GM18907 (cell line): ENCODE data around the gene TLN1.

ENCODE experiments used
- ATAC-seq: cut with Tn5 transposase; IDR thresholded peaks from one replicate; pipeline ENCODE4 v1.9.1; 2021; ENCODE audit warnings: mild to moderate bottlenecking, moderate library complexity; ENCODE audit not compliant: unreplicated experiment

TLN1 gene

GRCh38 chr9:35669331-35670145 lies 62.5 kb downstream of the TLN1 start:
- no peak for ATAC-seq

DNA sequence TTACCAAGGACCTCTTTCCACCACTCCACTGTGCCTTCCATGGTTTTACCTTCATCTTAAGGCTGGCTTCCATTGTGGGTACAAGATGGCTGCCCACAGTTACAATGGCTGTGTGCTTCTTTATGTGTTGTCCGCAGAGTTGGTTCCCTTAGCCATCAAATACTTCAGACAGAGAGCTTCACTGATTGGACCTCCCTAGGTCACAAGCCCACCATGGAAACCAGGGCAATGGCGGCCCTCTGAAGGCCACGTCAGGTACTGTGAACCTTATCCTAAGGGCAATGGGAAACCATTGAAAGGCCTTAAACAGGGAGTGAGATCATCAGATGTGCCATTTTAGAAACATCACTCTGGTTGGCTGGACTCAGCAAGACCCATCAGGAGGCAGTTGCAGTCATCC lies 64.1 kb downstream of the TLN1 start:
- no peak for ATAC-seq

- ATAC-seq = no peak
Measured at GRCh38 chr9:35666549-35666948, 65.4 kb downstream of the TLN1 start.

GRCh38 chr9:35666045-35666444 lies 66.0 kb downstream of the TLN1 start:
- ATAC-seq = no peak

DNA sequence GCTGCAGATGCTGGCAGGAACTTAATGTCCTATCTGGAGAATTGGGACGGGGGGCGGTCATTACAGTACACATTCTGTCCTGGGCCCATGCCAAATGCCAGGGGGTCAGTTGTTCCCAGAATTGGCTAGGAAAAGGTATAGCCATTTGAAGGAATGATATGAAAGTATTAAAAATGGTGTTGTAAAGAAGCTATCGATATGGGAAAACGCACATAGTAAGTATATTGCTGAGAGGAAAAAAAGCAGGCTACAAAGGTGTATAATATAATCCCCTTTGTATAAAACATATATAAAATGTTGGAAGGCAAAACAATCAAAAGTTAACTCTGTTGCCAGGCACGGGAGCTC lies 66.5 kb downstream of the TLN1 start:
- ATAC-seq = no peak

DNA sequence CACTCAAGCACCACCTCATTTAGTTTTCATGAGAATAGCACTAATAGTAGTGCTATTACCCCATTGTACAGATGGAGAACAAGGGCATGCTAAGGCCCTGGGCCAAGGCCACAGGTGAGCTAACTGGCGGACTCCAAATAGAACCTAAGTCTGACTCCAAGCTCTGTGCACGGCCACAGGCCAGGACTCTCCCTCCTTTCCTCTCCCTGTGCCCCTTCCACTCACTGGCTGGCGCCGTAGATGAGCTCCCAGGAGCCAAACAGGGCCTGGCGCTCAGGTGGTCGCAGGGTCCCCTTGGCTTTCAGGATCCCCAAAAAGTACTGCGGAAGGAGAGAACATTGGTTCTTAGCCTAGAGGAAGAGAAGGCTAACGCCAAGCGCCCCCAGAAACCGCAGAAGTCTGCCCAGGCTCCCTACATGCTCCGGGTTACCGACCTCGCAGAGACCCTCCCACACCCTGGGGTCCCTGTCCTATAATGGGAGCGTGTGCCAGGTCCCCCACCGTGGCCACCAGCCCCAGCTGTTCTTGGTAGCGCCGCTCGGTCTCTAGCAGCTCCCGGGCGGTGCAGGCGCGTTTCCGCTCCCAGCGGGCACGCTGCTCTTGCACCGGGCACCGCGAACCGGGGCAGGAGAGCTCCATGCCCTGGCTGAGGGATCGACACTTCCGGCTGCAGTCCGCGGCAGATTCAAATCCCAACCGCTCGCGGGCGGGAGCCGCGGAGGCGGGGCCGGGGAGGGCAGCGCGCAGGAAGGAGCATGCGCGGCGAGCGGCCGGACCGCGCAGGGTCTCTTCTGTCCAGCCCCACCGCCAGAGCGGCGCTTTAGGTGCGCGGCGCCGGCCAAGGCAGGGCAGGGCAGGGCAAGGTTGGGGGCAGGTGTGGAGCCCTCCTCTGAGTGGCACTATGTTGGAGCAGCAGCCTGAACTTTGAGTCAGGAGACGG lies 67.2 kb downstream of the TLN1 start, which contains the start of gene ARHGEF39:
Gene ARHGEF39, minus strand, starts transcription at position 665 of the 940 bp plus-strand sequence. Its CDS starts 26 bp downstream, at position 639.
- no peak for ATAC-seq

DNA sequence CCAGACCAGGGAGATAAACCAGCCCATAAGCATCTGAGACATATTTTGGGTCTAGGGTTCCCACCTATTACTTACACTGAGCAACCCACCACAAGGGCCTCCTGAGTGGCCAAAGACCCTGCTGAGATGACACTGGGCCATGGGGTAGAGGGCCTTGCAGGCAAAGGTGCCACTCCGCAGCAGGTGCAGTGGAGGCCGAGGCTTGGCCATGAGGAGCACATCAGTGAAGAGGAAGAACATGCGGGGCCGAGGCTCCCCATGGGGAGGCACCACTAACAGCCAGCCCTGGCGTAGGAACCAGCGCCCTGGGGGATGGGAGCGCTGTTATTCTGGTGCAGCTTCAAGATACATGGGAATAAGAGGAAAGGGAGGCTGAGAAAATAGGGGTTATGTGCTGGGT lies 69.6 kb downstream of the TLN1 start:
- ATAC-seq = no peak

DNA sequence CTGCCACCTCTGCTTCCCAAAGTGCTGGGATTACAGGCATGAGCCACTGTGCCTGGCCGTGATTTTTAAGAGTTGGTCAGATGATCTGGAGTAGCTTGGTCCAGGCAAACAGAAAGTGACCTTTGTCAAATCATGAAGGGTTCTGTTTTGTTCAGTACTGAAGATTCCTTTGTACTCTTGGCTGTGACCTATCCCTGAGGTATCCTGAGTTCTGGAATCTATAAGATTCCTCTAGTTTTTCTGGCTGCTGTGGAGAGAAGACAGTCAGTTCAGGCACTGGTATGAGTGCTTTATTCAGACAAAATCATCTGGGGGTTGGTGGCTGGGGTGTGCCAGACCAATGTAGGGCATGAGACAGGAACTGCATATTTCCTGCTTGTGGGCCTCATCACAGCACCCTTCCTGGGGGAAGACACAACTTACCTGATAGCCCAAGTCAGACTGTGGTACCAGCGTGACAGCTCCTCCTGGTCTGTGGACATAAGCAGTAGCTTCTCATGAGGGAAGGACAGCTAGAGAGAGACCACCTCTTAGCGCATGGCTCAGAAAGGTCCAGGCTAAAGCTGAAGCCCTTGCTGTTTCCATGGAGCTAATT lies 70.1 kb downstream of the TLN1 start:
- no peak for ATAC-seq

- ATAC-seq = no peak
Measured at GRCh38 chr9:35660966-35661415, 71.0 kb downstream of the TLN1 start.

- ATAC-seq = no peak
Measured at GRCh38 chr9:35659340-35659739, 72.7 kb downstream of the TLN1 start.

DNA sequence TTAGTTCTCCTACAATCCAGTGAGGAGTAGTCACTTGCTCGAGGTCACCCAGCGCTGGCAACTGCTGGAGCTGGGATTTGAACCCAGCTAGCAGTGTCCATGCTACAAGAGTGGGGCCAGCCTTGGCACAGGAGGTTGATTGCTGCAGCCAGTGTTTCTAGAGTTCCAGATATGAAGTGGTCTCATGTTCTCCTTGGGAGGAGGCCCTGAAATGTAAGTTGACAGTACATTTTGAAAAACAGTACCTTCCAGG lies 73.1 kb downstream of the TLN1 start:
- no peak for ATAC-seq

DNA sequence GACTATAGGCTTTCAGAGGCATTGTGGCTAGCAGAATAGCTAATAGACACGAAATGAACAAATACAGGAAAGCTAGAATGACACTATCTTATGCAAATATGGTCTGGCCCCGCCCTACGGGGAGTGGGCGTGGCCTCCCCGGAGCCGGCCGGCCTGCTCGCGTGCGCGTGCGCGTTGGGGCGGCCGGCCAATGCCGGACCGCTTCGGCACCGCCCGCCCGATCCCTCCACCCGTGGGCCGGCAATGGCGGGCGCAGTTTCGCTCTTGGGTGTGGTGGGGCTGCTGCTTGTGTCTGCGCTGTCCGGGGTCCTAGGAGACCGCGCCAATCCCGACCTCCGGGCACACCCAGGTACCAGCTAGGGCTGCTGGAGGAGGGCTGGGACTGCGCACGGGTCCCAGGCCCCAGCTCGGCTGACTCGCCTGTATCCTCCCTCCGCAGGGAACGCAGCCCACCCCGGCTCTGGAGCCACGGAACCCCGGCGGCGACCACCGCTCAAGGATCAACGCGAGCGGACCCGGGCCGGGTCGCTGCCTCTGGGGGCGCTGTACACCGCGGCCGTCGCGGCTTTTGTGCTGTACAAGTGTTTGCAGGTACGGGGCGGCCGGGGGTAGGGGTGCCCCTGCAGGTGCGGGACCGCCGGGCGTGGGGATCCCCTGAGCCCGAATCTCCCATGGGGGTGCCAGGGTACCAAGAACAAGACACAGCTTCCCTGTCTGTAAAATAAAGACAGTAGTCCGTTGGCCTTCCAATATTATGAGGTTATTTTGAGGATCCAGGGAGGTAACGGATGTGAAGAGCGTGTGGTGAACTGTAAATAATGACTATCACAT lies 73.6 kb downstream of the TLN1 start, which contains the start of gene CCDC107:
Gene CCDC107, plus strand, starts transcription at position 156 of the 831 bp plus-strand sequence. Its CDS starts 88 bp downstream, at position 244.
- peak; percentile 72 for ATAC-seq

DNA sequence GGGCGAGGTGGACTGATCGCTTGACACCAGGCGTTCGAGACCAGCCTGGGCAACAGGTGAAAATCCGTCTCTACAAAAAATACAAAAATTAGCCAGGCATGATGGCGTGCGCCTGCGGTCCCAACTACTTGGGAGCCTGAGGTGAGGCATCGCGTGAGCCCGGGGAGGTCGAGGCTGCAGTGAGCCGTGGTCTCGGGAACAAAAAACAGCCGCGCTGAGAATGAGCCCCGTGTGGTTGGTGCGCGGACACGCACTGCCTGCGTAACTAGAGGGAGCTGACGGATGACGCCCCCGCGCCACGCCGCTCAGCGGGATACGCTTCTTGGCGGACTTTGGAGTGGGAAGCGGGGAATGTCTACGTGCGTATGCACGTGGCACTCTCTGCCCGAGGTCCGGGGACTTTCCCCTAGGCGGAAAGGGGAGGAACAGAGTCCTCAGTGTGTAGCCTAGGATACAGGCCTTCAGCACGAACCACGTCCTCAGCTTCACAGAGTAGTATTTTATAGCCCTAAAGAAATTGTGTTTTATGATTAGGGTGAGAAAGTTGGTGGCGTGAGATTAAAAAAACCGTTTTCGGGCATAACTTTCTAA lies 74.4 kb downstream of the TLN1 start, which contains the start of gene RMRP:
Gene RMRP, minus strand, starts transcription at position 474 of the 591 bp plus-strand sequence.
- ATAC-seq = peak; percentile 84

DNA sequence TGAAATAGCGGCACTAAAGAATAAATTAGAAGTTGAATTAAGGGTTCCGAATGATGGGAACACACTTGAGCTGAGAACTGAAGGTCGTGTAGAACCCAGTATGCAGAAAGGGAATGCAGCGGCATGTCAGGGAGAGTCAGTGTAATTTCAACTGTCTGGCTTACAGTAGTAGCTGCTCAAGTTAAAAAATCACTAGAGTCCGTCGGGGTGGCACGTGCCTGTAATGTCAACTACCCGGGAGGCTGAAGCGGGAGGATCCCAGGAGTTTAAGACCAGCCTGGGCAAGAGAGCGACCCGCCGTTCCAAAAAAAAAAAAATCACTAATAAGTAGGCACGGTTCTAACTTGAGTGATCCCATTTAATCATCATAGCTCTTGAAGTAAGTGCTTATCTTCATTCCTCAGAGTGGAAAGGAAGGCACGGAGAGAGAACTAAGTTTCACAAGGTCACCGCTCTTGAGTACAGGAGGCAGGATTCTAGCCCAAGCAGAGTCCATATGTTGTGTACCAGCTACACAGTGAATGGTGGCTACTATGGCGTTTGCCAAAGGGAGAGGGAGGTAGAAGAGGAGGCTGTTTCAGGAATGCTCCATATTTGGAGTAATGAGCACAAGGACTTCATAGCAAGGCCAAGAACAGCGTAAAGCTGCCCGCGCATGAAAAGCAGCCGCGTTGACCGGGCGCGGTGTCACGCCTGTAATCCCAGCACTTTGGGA lies 75.0 kb downstream of the TLN1 start:
- ATAC-seq = no peak

GRCh38 chr9:35656348-35656747 lies 75.6 kb downstream of the TLN1 start:
- no peak for ATAC-seq

DNA sequence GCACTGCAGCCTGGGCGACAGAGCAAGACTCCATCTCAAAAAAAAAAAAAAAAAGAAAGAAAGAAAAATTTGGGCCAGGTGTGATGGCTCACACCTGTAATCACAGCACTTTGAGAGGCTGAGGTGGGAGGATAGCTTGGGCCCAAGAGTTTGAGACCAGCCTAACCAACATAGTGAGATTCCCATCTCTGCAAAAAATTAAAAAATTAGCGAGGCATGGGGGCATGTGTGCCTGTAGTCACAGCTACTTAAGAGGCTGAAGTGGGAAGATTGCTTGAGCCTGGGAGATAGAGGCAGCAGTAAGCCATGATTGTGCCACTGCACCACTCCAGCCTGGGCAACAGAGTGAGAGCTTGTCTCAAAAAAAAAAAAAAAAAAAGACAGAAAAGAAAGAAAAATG lies 78.4 kb downstream of the TLN1 start:
- ATAC-seq = no peak

DNA sequence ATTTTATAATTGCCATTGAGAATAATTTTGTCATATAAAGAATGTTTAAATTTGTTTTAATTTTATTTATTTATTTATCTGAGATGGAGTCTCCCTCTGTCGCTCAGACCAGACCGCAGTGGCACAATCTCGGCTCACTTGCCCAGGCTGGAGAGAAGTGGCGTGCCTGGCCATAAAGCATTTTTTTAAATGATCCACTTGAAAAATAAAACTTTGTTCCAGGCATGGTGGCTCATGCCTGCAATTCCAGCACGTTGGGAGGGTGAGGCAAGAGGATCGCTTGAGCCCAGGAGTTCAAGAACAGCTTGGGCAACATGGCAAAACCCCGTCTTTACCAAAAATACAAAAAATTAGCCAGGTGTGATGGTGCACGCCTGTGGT lies 79.2 kb downstream of the TLN1 start:
- ATAC-seq = no peak

GRCh38 chr9:35651956-35652828 lies 79.8 kb downstream of the TLN1 start:
- no peak for ATAC-seq
